ENCODE data around the gene SAMD3. TPM values are rescaled to one million over a fixed set of nuclear protein-coding genes. Genes with fewer than 3 reads are reported as not detected.

SAMD3 gene
- total and polyA plus RNA-seq, 7 donors, result 0.09 to 0.66 (median 0.28) TPM; not detected in 2

DNA sequence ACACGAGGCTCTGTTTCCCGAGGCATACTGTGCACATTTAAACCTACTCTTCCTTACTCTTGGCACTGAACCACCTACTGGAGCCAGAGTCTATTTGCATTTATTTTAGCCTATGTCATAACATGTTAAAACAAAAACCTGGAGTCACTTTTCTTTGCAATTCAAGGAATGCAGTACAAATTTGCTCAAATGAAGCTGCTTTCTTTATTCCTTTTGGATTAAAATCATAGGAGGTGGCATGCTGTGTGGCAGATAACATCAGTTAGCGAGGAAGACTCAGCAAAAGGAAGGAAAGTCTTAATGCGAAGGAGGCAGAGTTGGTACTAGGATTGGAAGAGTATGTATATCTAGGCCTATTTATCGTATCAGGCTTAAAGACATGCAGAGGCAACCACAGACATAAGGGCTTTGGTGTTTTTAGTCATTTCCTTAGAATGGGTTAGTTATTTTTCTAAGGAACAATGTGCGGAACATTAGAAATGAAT, 92.9 kb downstream of the SAMD3 start:
- H3K27ac ChIP-seq, result no peak overlapping the region
- no peaks in the 10 kb centered on the region for H3K27me3 ChIP-seq (ENCODE audit: insufficient read depth in 3 of 3, low read length in 2 of 3)
- no peaks in the 10 kb centered on the region for H3K36me3 ChIP-seq (ENCODE audit: insufficient read depth in 1 of 2, low read depth in 1 of 2)
- DNase-seq, result no peak
- intact Hi-C loops (cut with DNase I), result no loop called here
- no peaks in the 10 kb centered on the region for H3K4me1 ChIP-seq
- ATAC-seq, result no peak
- no peak overlapping the region for H3K4me3 ChIP-seq
- no peaks in the 10 kb centered on the region for H3K9me3 ChIP-seq
- 92% methylated on average over 6 of the region's 6 CpGs for WGBS, 3 donors
- TF ChIP-seq, protein P1, sequence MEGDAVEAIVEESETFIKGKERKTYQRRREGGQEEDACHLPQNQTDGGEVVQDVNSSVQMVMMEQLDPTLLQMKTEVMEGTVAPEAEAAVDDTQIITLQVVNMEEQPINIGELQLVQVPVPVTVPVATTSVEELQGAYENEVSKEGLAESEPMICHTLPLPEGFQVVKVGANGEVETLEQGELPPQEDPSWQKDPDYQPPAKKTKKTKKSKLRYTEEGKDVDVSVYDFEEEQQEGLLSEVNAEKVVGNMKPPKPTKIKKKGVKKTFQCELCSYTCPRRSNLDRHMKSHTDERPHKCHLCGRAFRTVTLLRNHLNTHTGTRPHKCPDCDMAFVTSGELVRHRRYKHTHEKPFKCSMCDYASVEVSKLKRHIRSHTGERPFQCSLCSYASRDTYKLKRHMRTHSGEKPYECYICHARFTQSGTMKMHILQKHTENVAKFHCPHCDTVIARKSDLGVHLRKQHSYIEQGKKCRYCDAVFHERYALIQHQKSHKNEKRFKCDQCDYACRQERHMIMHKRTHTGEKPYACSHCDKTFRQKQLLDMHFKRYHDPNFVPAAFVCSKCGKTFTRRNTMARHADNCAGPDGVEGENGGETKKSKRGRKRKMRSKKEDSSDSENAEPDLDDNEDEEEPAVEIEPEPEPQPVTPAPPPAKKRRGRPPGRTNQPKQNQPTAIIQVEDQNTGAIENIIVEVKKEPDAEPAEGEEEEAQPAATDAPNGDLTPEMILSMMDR (IDR thresholded peaks at IDR 0.05), result no peak

DNA sequence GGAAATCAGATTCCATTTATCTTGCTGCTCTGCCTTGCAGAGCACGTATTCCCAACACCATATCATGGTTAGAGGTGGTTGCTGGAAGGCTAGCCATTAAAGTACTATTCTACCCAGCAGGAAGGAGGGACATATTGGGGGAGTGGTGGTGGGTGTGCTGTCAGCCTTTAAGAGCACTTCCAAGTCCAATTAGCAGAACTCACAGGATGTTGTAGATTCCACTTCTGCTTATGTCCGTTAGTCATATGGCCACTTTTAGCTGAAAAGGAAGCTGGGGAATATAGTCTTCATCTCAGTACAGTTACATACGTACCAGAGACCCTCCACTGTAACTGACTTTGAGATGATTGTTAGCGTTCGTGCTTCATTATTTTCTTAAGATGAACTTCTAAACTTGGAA, 94.4 kb downstream of the SAMD3 start:
- 88 to 92% (median 91%) methylated on average over 5 of the region's 5 CpGs for WGBS, 3 donors
- Histone ChIP-seq H3K27me3 (ENCODE audit: insufficient read depth in 3 of 3, low read length in 2 of 3) (no peaks in the 10 kb centered on the region), H3K27ac (no peak overlapping the region), H3K4me3 (no peak overlapping the region), H3K36me3 (ENCODE audit: insufficient read depth in 1 of 2, low read depth in 1 of 2) (no peaks in the 10 kb centered on the region), H3K9me3 (no peaks in the 10 kb centered on the region), H3K4me1 (no peaks in the 10 kb centered on the region)
- intact Hi-C loops (cut with DNase I), result no loop called here
- TF ChIP-seq, protein P1 (IDR thresholded peaks at IDR 0.05), result no peak
- no peak for ATAC-seq
- DNase-seq, result no peak

DNA sequence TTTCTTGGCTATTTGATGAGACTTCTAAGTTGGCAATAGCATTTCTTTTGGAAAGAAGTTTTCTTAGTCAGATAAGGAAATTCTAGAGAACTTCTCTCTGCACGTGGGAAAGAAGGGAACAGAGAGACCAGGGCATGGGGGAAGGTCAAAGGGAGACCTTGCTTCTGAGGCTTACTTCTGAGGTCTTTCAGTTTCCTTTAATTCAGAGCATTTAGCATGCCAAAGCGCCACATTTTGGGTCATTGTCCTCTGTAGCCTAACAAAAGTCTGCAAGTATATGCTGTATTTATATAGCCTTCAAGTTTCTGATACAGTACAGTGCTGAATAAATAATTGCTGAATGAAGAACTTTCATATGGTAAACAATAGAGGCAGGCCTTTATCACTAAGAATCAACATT, 95.6 kb downstream of the SAMD3 start:
- TF ChIP-seq, protein P1 (IDR thresholded peaks at IDR 0.05), result no peak
- no peaks in the 10 kb centered on the region for H3K36me3 ChIP-seq (ENCODE audit: insufficient read depth in 1 of 2, low read depth in 1 of 2)
- no peaks in the 10 kb centered on the region for H3K27me3 ChIP-seq (ENCODE audit: insufficient read depth in 3 of 3, low read length in 2 of 3)
- intact Hi-C loops (cut with DNase I), result no loop called here
- no peaks in the 10 kb centered on the region for H3K9me3 ChIP-seq
- 54 to 69% (median 65%) methylated on average over 2 of the region's 2 CpGs for WGBS, 3 donors
- DNase-seq, result no peak
- H3K4me1 ChIP-seq, result no peaks in the 10 kb centered on the region
- no peak for ATAC-seq
- H3K27ac ChIP-seq, result no peak overlapping the region
- H3K4me3 ChIP-seq, result no peak overlapping the region

DNA sequence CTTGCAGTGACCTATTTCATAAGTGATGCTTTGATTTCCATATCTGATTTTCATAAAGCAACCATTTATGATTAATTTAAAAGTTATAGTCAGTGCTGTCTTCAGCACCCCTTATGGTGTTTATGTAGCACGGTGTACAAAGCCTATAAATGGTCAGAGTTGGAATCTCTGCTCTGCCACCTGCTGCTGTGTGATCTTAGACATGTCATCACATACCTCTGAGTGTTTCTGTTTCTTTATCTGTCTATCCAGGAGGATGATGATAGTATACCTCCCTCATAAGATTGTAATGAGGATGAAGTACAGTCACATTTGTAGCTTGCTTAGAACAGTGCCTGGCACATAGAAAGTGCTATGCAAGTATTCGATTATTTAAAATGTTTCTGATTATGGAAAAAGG, 100.5 kb downstream of the SAMD3 start:
- TF ChIP-seq, protein P1 (IDR thresholded peaks at IDR 0.05), result no peak
- Histone ChIP-seq H3K4me1 (no peaks in the 10 kb centered on the region), H3K27ac (no peak overlapping the region), H3K4me3 (no peak overlapping the region), H3K36me3 (ENCODE audit: insufficient read depth in 1 of 2, low read depth in 1 of 2) (peaks cover 0 to 3% of the 10 kb centered on the region in 2 donors), H3K27me3 (ENCODE audit: insufficient read depth in 3 of 3, low read length in 2 of 3) (no peaks in the 10 kb centered on the region), H3K9me3 (no peaks in the 10 kb centered on the region)
- intact Hi-C loops (cut with DNase I), result no loop called here
- 73 to 77% (median 74%) methylated on average over 2 of the region's 2 CpGs for WGBS, 3 donors
- ATAC-seq (no peak), DNase-seq (no peak)

DNA sequence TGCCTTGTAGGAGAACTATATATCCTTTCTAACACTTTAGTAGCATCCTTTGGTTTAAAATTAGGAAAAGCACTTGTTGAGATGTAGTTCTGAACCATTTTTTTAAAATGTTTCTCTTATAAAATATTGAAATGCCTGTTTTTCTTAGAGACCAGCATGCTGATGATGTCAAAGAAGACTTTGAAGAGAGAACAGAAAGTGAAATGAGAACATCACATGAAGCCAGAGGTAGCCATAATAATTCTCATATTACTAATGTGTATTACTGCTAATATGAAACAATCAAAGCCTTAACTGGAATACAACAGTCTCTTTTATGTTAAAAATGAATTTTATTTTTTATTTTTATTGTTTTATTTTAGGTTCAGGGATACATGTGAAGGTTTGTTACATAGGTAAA, 102.0 kb downstream of the SAMD3 start:
- H3K4me1 ChIP-seq, result no peaks in the 10 kb centered on the region
- H3K27ac ChIP-seq, result no peak overlapping the region
- no peaks in the 10 kb centered on the region for H3K9me3 ChIP-seq
- DNase-seq, result no peak
- peaks cover 0 to 3% of the 10 kb centered on the region in 2 donors for H3K36me3 ChIP-seq (ENCODE audit: insufficient read depth in 1 of 2, low read depth in 1 of 2)
- no peaks in the 10 kb centered on the region for H3K27me3 ChIP-seq (ENCODE audit: insufficient read depth in 3 of 3, low read length in 2 of 3)
- intact Hi-C loops (cut with DNase I), result no loop called here
- H3K4me3 ChIP-seq, result no peak overlapping the region
- TF ChIP-seq, protein P1 (IDR thresholded peaks at IDR 0.05), result no peak
- no peak for ATAC-seq
